NCI-H1092 (cell line): ENCODE results near the gene PTPN3.

Source experiments
- DNase-seq: peaks from one replicate; lab custom pipeline; 2025; lab: John Stamatoyannopoulos, UW

Gene PTPN3

DNA sequence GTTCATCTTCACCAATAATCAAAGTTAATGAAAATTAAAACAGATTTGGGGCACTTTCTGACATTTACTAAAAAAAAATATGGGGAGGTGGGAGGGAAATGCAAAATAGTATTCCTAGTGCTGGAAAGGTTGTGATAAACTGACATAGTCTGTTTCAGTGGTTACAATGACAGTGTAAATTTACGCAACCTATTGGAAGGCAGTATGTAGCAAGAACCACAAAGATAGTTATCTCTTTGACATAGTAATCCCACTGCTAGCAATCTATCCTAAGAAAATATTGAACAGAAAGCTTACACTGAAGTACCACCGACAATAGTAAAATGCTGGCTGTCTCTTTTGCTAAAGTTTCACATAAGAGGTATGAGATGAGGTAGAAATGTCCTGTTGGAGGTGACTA lies 162.2 kb downstream of the PTPN3 start:
- no peak for DNase-seq

DNA sequence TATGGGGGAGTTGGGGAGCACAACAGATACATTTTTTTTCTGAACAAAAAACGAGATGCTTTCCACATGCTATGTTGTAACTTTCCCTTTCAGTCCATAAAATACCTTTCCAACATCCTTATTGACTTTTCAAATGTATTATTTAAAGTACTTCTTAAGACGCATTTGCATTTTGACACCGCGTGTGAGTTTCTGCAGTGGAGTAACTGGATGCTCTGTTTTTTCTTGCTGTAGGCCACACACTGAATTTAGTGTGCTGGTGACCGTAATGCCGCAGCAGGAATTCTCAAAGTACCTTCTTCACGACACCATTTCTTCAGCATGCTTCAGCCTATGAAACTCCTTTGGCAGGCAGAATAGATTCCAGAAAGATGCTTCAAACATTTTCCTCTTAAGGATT lies 163.0 kb downstream of the PTPN3 start:
- DNase-seq: no peak

DNA sequence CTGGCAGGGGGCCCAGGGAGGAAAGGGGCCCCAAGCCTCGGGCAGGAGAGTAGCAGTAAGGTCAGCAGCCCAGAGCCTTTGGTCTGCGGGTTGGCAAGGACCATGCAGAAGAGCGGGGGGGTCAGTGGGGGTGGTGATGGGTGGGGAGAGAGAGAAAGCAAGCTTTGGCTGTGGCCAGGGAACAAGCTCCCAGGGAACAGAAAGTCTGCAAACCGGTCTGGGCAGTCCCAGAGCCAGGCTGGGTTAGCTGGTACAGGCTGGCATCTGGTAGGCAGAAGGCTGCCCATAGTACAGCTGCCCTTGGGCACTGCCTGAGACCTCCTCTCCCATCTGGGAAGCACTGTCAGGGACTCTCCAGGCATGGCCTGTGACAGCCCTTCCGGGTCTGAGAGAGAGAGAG lies 166.8 kb downstream of the PTPN3 start:
- no peak for DNase-seq

DNA sequence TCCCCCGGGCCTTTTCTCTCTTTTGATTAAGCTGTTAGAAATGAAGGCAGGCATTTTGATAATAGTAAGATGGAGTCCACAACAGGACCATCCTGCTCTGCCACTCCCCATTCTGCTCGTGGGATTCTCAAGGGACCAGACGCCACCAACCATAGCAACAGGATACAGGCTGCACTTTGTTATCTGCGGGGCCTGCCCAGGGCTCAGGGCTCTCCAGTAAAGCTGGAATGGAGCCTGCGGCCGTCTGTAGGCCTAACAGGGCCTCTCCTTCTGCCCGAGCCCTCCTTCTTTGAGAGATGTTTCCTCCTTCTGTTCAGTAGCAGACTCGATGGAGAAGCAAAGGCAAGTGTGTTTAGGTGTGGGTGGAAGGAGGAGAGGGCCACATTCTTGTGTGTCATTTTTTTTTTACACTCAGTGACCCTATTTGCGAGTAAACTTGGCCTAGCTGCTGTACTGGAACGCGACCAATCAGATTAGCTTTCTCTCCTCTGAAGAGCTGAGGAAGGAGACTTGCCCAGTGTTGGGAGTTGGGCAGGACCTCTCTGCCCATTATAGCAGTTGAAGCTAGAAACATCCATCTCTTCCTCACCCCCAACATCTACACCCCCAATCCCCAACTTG lies 168.4 kb downstream of the PTPN3 start:
- DNase-seq: no peak

DNA sequence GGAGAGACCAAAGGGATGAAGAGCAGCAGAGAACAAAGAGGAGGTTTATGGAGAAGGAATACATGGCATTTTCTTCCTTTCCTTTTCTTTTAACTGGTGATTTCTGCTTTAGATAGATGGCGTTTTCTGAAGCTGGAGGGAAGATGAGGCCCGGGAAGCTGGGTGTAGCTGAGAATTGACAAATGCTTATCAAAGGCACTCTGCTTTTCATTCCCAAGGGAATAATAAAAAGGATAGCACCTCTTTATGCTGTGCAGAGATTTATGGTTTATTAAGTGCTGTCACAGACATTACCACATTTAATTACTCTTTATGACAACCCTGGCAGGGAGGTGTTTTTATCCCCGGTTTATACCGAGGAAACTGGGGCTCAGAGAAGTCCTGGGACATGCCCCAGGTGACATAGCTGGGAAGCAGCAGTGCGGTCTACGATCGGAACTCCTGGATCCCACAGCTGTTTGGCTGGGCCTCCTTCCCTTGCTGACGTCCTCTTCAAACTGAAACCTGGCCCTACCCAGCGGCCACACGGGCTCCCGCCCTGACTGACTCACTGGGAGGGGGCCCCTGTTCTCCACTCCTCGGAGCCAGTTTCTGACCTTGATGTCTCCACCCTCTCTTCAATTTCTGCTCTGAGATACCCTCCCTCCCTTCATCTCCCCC lies 169.0 kb downstream of the PTPN3 start:
- DNase-seq: no peak
